HG03457 (cell line): ENCODE results near the gene IL11RA.

ENCODE experiments used
- ATAC-seq: cut with Tn5 transposase; IDR thresholded peaks from one replicate; pipeline ENCODE4 v1.9.1; 2021; ENCODE audit warnings: moderate number of reproducible peaks; ENCODE audit not compliant: unreplicated experiment

The IL11RA gene

GRCh38 chr9:34651876-34652601 is at the start of gene IL11RA:
Gene IL11RA (plus strand): TSS chr9:34652185. CDS start chr9:34655218, 3,033 bp downstream.
- ATAC-seq: no peak

GRCh38 chr9:34603610-34604231 is 48.3 kb upstream of the IL11RA start:
- ATAC-seq: no peak

GRCh38 chr9:34606190-34606589 is 45.8 kb upstream of the IL11RA start:
- no peak for ATAC-seq

- ATAC-seq: no peak
Observed at GRCh38 chr9:34606905-34607304, 45.1 kb upstream of the IL11RA start.

- ATAC-seq: no peak
Observed at GRCh38 chr9:34607331-34607730, 44.7 kb upstream of the IL11RA start.

GRCh38 chr9:34610434-34611206 is 41.4 kb upstream of the IL11RA start:
- ATAC-seq: no peak

- ATAC-seq: no peak
Observed at GRCh38 chr9:34611251-34611810, 40.7 kb upstream of the IL11RA start.

GRCh38 chr9:34611811-34612787 is 39.9 kb upstream of the IL11RA start, which contains the start of gene RPP25L:
Gene RPP25L (minus strand): TSS chr9:34612097. CDS start chr9:34611296, 801 bp downstream.
- ATAC-seq: peak; percentile 64

- no peak for ATAC-seq
Observed at GRCh38 chr9:34612788-34613390, 39.1 kb upstream of the IL11RA start.

- ATAC-seq: no peak
Observed at GRCh38 chr9:34615132-34615531, 36.9 kb upstream of the IL11RA start.

GRCh38 chr9:34620061-34620994 is 31.7 kb upstream of the IL11RA start, which contains the start of gene DCTN3:
Gene DCTN3 (minus strand): TSS chr9:34620495. CDS start chr9:34620464, 31 bp downstream.
- ATAC-seq: peak; percentile 96

- ATAC-seq: no peak
Observed at GRCh38 chr9:34623374-34624235, 28.4 kb upstream of the IL11RA start.

- no peak for ATAC-seq
Observed at GRCh38 chr9:34624475-34625185, 27.4 kb upstream of the IL11RA start.

GRCh38 chr9:34625186-34625486 is 26.8 kb upstream of the IL11RA start:
- ATAC-seq: no peak

- no peak for ATAC-seq
Observed at GRCh38 chr9:34627716-34628655, 24.0 kb upstream of the IL11RA start.
